Measurements from ENCODE around the gene PACSIN2.
"Not testable (repeated sequence)": the region's sequence is repeated elsewhere in the genome, so short reads cannot be mapped to it uniquely, and the experiment has no call there.

PACSIN2 gene

DNA sequence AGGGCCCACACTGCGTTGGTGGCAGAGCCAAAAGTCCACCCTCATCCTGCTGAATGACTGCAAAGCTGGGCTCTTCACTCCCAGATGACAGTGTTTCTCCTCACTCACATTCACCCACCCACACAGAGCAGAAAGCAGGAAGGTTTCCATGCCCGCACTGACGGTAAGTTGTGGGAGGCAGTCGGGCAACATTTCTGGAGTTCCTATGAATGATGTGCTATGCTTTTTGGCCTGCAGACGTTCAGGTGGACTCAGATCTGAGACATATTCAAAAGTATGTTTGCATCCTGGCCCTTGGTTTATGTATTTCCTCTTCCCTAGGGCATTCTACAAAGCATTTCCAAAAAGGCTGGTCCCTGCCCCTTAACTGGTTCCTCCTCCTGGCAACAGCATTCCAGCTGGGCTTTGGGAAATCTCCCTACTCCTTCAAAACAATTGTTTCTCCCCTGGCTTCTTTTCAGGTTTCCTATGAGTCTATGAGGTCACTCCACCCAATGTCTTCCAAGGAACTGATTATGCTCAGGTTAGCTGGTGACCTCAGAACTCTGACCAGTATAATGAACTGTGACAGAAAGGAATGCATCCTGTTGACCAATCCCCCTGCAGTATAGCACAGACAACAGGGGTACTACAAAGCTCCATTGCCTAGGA is 36.4 kb downstream of the PACSIN2 start:
- TF ChIP-seq, protein P1, sequence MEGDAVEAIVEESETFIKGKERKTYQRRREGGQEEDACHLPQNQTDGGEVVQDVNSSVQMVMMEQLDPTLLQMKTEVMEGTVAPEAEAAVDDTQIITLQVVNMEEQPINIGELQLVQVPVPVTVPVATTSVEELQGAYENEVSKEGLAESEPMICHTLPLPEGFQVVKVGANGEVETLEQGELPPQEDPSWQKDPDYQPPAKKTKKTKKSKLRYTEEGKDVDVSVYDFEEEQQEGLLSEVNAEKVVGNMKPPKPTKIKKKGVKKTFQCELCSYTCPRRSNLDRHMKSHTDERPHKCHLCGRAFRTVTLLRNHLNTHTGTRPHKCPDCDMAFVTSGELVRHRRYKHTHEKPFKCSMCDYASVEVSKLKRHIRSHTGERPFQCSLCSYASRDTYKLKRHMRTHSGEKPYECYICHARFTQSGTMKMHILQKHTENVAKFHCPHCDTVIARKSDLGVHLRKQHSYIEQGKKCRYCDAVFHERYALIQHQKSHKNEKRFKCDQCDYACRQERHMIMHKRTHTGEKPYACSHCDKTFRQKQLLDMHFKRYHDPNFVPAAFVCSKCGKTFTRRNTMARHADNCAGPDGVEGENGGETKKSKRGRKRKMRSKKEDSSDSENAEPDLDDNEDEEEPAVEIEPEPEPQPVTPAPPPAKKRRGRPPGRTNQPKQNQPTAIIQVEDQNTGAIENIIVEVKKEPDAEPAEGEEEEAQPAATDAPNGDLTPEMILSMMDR (IDR thresholded peaks at IDR 0.05): no peak
- TF ChIP-seq ZFX (IDR thresholded peaks at IDR 0.05; ENCODE audit: borderline replicate concordance): no peak
- peak overlapping the region; percentile 63 for H3K27ac ChIP-seq

DNA sequence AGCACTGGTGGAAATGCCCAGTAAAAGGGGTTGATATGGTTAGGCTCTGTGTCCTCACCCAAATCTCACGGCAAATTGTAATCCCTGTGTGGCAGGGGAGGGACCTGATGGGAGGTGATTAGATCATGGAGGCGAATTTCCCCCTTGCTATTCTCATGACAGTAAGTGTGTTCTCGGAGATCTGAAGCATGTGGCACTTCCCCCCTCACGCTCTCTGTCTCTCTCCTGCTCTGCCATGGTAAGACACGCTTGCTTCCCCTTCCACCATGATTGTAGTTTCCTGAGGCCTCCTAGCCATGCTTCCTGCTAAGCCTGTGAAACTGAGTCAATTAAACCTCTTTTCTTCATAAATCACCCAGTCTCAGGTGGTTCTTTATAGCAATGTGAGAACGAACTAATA is 37.4 kb downstream of the PACSIN2 start:
- TF ChIP-seq, protein P1 (IDR thresholded peaks at IDR 0.05): no peak
- no peak for TF ChIP-seq ZFX (IDR thresholded peaks at IDR 0.05; ENCODE audit: borderline replicate concordance)
- peak overlapping the region; percentile 63 for H3K27ac ChIP-seq

DNA sequence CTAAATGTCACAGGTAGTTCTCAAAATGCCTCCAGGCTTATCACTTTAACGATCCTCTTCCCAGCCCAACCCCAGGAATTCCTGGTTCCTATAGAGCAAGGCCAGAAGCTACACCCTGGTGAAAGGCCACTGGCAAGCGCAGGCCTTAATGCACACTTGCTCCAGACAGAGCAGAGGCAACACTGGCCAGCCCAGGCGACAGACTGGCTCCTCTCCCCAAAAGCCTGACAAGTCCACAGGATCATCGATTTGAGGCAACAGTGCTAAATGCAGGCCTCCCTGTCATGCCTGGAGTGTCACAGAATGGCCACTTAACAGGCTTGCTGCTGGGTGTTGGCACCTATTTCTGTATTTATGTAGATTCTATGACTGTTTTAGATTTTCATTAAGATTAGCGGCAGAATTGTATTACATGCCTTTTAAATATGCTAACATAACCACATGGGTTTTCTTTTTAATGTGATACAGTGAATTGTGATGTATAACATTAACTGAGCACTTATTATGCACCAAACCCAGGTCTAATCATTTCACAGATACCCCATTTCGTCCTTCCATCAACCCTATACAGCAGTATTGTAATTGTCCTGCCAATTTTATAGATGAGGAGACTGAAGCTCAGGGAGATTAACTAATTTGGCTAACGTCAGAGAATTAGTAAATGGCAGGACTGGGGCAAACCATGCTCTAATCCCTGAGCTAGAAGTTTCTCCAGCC is 38.6 kb downstream of the PACSIN2 start:
- no peak overlapping the region for H3K27ac ChIP-seq
- TF ChIP-seq, protein P1 (IDR thresholded peaks at IDR 0.05): no peak
- no peak for TF ChIP-seq ZFX (IDR thresholded peaks at IDR 0.05; ENCODE audit: borderline replicate concordance)

DNA sequence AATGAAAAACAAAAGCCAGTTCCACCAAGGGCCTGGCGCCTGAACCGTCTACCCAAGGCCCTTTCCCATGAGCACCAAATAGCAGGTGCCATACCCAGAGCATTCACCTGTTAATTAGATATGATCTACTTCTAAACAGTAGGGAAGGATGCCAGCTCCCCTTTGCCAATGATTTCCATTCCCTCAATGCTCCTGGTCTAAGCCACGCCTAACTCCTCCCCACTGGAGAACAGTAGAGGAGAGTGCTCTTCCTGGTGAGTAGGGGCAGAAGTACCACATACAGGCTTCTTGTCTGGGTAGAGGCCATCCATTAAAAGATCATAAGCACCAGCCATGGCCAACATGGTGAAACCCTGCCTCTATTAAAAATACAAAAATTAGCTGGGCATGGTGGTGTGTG is 40.7 kb downstream of the PACSIN2 start:
- TF ChIP-seq ZFX (IDR thresholded peaks at IDR 0.05; ENCODE audit: borderline replicate concordance): no peak
- TF ChIP-seq, protein P1 (IDR thresholded peaks at IDR 0.05): no peak
- H3K27ac ChIP-seq: no peak overlapping the region

DNA sequence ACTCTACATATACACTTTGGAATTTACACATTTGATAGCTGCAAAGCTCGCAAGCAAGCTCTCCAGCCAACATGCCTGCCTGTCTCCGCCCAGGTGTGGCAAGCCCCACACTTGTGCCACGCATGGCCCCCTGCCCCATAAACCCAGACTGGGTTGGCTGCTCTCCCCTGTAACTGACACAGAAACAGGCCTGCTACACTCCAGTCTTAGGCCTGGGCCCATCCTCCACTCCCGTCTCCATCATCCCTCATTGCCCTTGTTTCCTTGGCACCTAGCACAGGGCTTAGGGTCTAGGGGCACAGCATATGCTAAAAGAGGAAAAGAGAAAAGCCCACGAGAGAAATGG is 41.4 kb downstream of the PACSIN2 start:
- TF ChIP-seq ZFX (IDR thresholded peaks at IDR 0.05; ENCODE audit: borderline replicate concordance): no peak
- TF ChIP-seq, protein P1 (IDR thresholded peaks at IDR 0.05): no peak
- H3K27ac ChIP-seq: no peak overlapping the region

DNA sequence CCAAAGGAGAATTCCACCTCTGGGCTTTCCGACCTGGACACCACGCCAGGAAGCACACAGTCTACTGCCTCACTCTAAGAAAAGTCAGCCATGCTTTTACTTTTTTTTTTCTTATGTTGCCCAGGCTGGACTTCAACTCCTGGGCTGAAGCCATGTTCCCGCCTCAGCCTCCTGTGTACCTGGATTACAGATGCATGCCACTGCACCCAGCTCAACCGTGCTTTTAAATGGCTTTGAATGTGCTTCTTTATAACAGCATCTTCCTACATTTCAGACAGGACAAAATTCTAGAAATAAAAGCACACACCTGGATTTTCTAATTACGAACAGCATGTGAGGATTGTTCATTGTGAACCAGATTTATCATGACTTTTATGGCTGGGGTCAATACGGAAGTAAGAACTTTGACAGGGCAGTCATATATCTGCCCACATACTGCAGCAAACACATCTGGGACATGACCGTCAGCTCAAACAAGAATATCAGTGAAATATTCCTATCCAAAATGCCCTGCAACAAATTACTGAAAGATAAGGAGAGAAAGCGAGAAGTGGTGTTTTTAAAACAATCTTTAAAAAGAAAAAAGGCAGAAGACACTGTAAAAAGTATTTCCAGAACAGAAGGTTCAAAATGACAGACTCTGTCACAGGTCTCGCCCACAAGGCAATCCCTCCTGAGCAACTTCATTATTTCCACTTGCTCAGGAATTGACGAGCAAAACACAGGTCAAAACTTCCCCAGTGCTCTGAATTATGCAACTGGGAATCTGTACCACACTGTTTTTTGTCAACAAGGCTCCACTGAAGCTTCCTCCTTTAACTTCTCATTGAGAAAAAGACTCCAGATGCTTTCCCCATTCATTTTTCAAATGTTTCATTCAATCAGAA is 42.1 kb downstream of the PACSIN2 start:
- H3K27ac ChIP-seq: no peak overlapping the region
- TF ChIP-seq ZFX (IDR thresholded peaks at IDR 0.05; ENCODE audit: borderline replicate concordance): no peak
- TF ChIP-seq, protein P1 (IDR thresholded peaks at IDR 0.05): no peak

DNA sequence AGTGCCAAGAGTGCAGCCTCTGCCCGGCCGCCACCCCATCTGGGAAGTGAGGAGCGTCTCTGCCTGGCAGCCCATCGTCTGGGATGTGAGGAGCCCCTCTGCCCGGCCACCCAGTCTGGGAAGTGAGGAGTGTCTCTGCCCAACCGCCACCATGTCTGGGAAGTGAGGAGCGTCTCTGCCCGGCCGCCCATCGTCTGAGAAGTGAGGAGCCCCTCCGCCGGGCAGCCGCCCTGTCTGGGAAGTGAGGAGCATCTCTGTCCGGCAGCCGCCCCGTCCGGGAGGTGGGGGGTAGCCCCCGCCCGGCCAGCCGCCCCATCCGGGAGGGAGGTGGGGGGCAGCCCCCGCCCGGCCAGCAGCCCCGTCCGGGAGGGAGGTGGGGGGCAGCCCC is 43.5 kb downstream of the PACSIN2 start:
- not testable (repeated sequence) for H3K27ac ChIP-seq
